ENCODE data around the gene PPP1R3A. TPM values are rescaled to one million over a fixed set of nuclear protein-coding genes. Genes with fewer than 3 reads are reported as not detected.

The PPP1R3A gene
- total RNA-seq, 1 experiment from 2014 or later = not detected

DNA sequence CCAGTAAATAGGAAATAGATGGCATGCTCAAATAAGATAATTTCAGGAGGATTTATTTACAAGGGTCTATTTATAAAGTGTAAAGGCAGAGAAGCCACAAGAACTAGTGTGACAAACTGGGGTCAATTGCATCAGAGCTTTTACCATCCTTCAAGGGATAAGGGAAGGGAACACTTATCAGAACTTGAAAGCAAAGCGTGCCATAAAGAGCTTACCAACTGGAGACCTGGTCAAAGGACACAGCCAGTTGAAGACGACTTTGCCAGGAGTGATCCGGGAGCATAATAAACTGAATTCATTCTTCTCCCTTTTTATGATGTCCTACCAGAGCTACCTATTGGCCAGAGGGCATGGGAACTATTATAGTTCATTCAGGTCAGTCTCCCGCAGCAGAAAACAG lies 3.2 kb upstream of the PPP1R3A start:
- Histone ChIP-seq H3K18ac (ENCODE audit: insufficient read length, low read depth, low read length) (no peak overlapping the region), H3K4me1 (ENCODE audit: insufficient read depth, low read length) (no peaks in the 10 kb centered on the region), H4K20me1 (ENCODE audit: control insufficient read depth, insufficient read depth, insufficient read length) (no peaks in the 10 kb centered on the region), H3K9ac (ENCODE audit: extremely low read depth, insufficient read length, low read length) (no peak overlapping the region), H4K91ac (ENCODE audit: insufficient read length, low read depth, low read length) (no peak overlapping the region), H3K79me1 (ENCODE audit: insufficient read depth, low read depth, low read length, poor library complexity, severe bottlenecking) (no peaks in the 10 kb centered on the region), H2BK20ac (ENCODE audit: low read depth, low read length, poor library complexity, severe bottlenecking) (no peak overlapping the region), H3K79me2 (ENCODE audit: insufficient read depth, low read length) (no peaks in the 10 kb centered on the region), H3K27ac (ENCODE audit: insufficient read length, low read depth, low read length) (no peak overlapping the region), H2BK5ac (ENCODE audit: insufficient read length, low read length) (no peak overlapping the region), H3K9me3 (ENCODE audit: control insufficient read depth, low read depth, low read length) (no peaks in the 10 kb centered on the region), H3T11ph (ENCODE audit: low read length) (no peak overlapping the region), H2BK120ac (ENCODE audit: low read depth, low read length, poor library complexity, severe bottlenecking) (no peak overlapping the region), H2BK15ac (ENCODE audit: low read depth, low read length) (no peak overlapping the region), H2AK5ac (ENCODE audit: insufficient read length, low read length) (no peak overlapping the region), H3K56ac (ENCODE audit: insufficient read length, low read depth, low read length) (no peak overlapping the region), H3K4me2 (ENCODE audit: insufficient read depth, insufficient read length, low read length) (no peak overlapping the region), H4K8ac (replicated peaks; ENCODE audit: insufficient read length, low read depth, low read length) (no peak overlapping the region), H2AFZ (ENCODE audit: low read length) (no peak overlapping the region), H3K23me2 (ENCODE audit: insufficient read length, low read depth, low read length, poor library complexity, severe bottlenecking) (no peaks in the 10 kb centered on the region), H3K23ac (ENCODE audit: insufficient read length, low read depth, low read length) (no peak overlapping the region), H2BK12ac (ENCODE audit: insufficient read length, low read depth, low read length) (no peak overlapping the region), H3K14ac (ENCODE audit: insufficient read depth, low read length) (no peak overlapping the region), H3K27me3 (ENCODE audit: insufficient read depth, low read length) (no peaks in the 10 kb centered on the region), H4K5ac (ENCODE audit: insufficient read length, low read depth, low read length) (no peak overlapping the region), H3K4ac (ENCODE audit: low read depth, low read length) (no peak overlapping the region)
- H3K27ac Mint-ChIP-seq = no peak overlapping the region
- H3K27me3 Mint-ChIP-seq (ENCODE audit: low read depth) = no peaks in the 10 kb centered on the region
- 0 out of 4 replicates have a peak, but pooled peaks cover 0 to 2% of the 10 kb centered on the region in 2 experiments for H3K4me1 Mint-ChIP-seq
- no peaks in the 10 kb centered on the region for H3K36me3 Mint-ChIP-seq (ENCODE audit: insufficient read depth in 1 of 3, low read depth in 3 of 3)
- TF ChIP-seq, protein P1, sequence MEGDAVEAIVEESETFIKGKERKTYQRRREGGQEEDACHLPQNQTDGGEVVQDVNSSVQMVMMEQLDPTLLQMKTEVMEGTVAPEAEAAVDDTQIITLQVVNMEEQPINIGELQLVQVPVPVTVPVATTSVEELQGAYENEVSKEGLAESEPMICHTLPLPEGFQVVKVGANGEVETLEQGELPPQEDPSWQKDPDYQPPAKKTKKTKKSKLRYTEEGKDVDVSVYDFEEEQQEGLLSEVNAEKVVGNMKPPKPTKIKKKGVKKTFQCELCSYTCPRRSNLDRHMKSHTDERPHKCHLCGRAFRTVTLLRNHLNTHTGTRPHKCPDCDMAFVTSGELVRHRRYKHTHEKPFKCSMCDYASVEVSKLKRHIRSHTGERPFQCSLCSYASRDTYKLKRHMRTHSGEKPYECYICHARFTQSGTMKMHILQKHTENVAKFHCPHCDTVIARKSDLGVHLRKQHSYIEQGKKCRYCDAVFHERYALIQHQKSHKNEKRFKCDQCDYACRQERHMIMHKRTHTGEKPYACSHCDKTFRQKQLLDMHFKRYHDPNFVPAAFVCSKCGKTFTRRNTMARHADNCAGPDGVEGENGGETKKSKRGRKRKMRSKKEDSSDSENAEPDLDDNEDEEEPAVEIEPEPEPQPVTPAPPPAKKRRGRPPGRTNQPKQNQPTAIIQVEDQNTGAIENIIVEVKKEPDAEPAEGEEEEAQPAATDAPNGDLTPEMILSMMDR (conservative IDR thresholded peaks at IDR 0.05) = no peak
- no peaks in the 10 kb centered on the region for H3K9me3 Mint-ChIP-seq
- H3K4me3 Mint-ChIP-seq = no peak overlapping the region
- DNase-seq = no peak
- WGBS (ENCODE audit: extremely low coverage, insufficient read length, low lambda C conversion rate) = no CpG with 5 or more reads among the region's 4 CpGs

Measured in H9 (cell line).